Endodermal cell (in vitro differentiated cells): ENCODE measurements around the gene LAMA4. TPM values are rescaled to one million over a fixed set of nuclear protein-coding genes. Genes with fewer than 3 reads are reported as not detected.

Experiments used
- DNase-seq: peaks from one replicate; pipeline ENCODE4 v3.0.0-alpha.2; 2017
- H3K27ac ChIP-seq: 2 replicates; pipeline ENCODE4 v1.5.1; 2013; ENCODE audit warnings: mild to moderate bottlenecking, low read depth, low read length, moderate library complexity
- H3K27me3 ChIP-seq: 2 replicates; pipeline ENCODE4 v1.6.1; 2013; ENCODE audit warnings: mild to moderate bottlenecking, low read length, moderate library complexity; ENCODE audit not compliant: insufficient read depth, control insufficient read depth, poor library complexity, severe bottlenecking
- H3K36me3 ChIP-seq: 2 replicates; pipeline ENCODE4 v1.7.0; 2013; ENCODE audit warnings: mild to moderate bottlenecking, low read length, moderate library complexity; ENCODE audit not compliant: control insufficient read depth, insufficient read depth
- H3K4me1 ChIP-seq: one replicate; pipeline ENCODE4 v1.7.0; 2013; ENCODE audit warnings: low read length; ENCODE audit not compliant: control insufficient read depth, insufficient read depth
- H3K4me3 ChIP-seq: 2 replicates; pipeline ENCODE4 v1.5.1; 2013; ENCODE audit warnings: mild to moderate bottlenecking, low read length, moderate library complexity
- H3K9ac ChIP-seq: 2 replicates; pipeline ENCODE4 v1.6.1; 2013; ENCODE audit warnings: mild to moderate bottlenecking, low read length, moderate library complexity; ENCODE audit not compliant: poor library complexity, severe bottlenecking; ENCODE audit errors: extremely low read depth
- H3K9me3 ChIP-seq: 2 replicates; pipeline ENCODE4 v1.6.1; 2013; ENCODE audit warnings: mild to moderate bottlenecking, low read length, moderate library complexity; ENCODE audit not compliant: control insufficient read depth
- H3K27ac Mint-ChIP-seq: 2 replicates; pipeline ENCODE4 v1.8.0; 2020; ENCODE audit warnings: mixed read lengths
- H3K27me3 Mint-ChIP-seq: 2 replicates; pipeline ENCODE4 v1.8.0; 2021; ENCODE audit warnings: mild to moderate bottlenecking, mixed read lengths; ENCODE audit not compliant: insufficient read depth
- H3K36me3 Mint-ChIP-seq: 2 replicates; pipeline ENCODE4 v1.8.0; 2020; ENCODE audit warnings: low read depth, mixed read lengths
- H3K4me1 Mint-ChIP-seq: 2 replicates; pipeline ENCODE4 v1.8.0; 2020; ENCODE audit warnings: mixed read lengths
- H3K4me3 Mint-ChIP-seq: 2 replicates; pipeline ENCODE4 v1.8.0; 2020; ENCODE audit warnings: mild to moderate bottlenecking, moderate library complexity, mixed read lengths
- H3K9me3 Mint-ChIP-seq: 2 replicates; pipeline ENCODE4 v1.8.0; 2020; ENCODE audit warnings: mild to moderate bottlenecking, mixed read lengths
- CTCF ChIP-seq: fragments of 200-600 bp; sonication (generic); conservative IDR thresholded peaks from 2 replicates; pipeline ENCODE4 v1.5.0; 2021; ENCODE audit warnings: antibody characterized with exemption, mild to moderate bottlenecking
- WGBS, 2 experiments: methylation state at CpG; one replicate each; pipeline versions ENCODE4 v1.1.5 to v1.1.7; 2013; ENCODE audit warnings: missing lambda C conversion rate in 2 of 2, mixed read lengths in 1 of 2; ENCODE audit not compliant: insufficient coverage in 1 of 2, insufficient read length in 1 of 2; 5-methylcytosine and 5-hydroxymethylcytosine counted together
- total RNA-seq, 2 donors: library from RNA; stranded (reverse); fragmentation: NEBNext Ultra II Directional in 1 of 2; extraction: Animal tissue kit (Norgen Biotek cat#: 25700) in 1 of 2; gene quantifications; 2 replicates in 1 of 2; 3 replicates in 1 of 2; pipeline ENCODE4 v1.2.1, GENCODE V29; 2021

Gene LAMA4
- total RNA-seq, 2 donors from 2014 or later, result 0.24 to 3.7 TPM

- no peaks in the 10 kb centered on the region for H3K36me3 Mint-ChIP-seq
These were observed 75.5 kb downstream of the LAMA4 start for GRCh38 chr6:112178846-112179245.

GRCh38 chr6:112177092-112177491 is 77.3 kb downstream of the LAMA4 start:
- H3K9me3 Mint-ChIP-seq, result no peaks in the 10 kb centered on the region
- H3K4me1 Mint-ChIP-seq, result peaks cover 1% of the 10 kb centered on the region
- no peak for DNase-seq
- Histone ChIP-seq H3K4me1 (no peaks in the 10 kb centered on the region), H3K4me3 (no peak overlapping the region), H3K36me3 (no peaks in the 10 kb centered on the region), H3K27me3 (no peaks in the 10 kb centered on the region), H3K27ac (no peak overlapping the region), H3K9me3 (no peaks in the 10 kb centered on the region), H3K9ac (no peak overlapping the region)
- peaks cover 5% of the 10 kb centered on the region for H3K27me3 Mint-ChIP-seq
- H3K36me3 Mint-ChIP-seq, result no peaks in the 10 kb centered on the region
- H3K4me3 Mint-ChIP-seq, result no peak overlapping the region
- TF ChIP-seq CTCF, result no peak
- H3K27ac Mint-ChIP-seq, result no peak overlapping the region
- WGBS, 2 experiments, result 90% methylated on average over 1 of the region's 1 CpG; no CpG with 5 or more reads in 1 of the 2 experiments

More at GRCh38 chr6:112178846-112179245, 75.5 kb downstream of the LAMA4 start:
- TF ChIP-seq CTCF, result no peak
- Histone ChIP-seq H3K4me1 (no peaks in the 10 kb centered on the region), H3K27me3 (no peaks in the 10 kb centered on the region), H3K4me3 (no peak overlapping the region), H3K36me3 (no peaks in the 10 kb centered on the region), H3K27ac (no peak overlapping the region), H3K9me3 (no peaks in the 10 kb centered on the region), H3K9ac (no peak overlapping the region)
- H3K4me1 Mint-ChIP-seq, result peaks cover 1% of the 10 kb centered on the region
- no peak for DNase-seq
- no peak overlapping the region for H3K4me3 Mint-ChIP-seq
- 99 to 100% methylated on average over 2 of the region's 2 CpGs for WGBS, 2 experiments
- H3K27ac Mint-ChIP-seq, result no peak overlapping the region
- H3K27me3 Mint-ChIP-seq, result peaks cover 5% of the 10 kb centered on the region
- no peaks in the 10 kb centered on the region for H3K9me3 Mint-ChIP-seq

GRCh38 chr6:112176175-112176574 is 78.2 kb downstream of the LAMA4 start:
- Mint-ChIP-seq H3K27me3 (peaks cover 5% of the 10 kb centered on the region), H3K27ac (no peak overlapping the region), H3K36me3 (no peaks in the 10 kb centered on the region), H3K9me3 (no peaks in the 10 kb centered on the region), H3K4me3 (no peak overlapping the region), H3K4me1 (peaks cover 1% of the 10 kb centered on the region)
- Histone ChIP-seq H3K4me1 (no peaks in the 10 kb centered on the region), H3K9me3 (no peaks in the 10 kb centered on the region), H3K27me3 (no peaks in the 10 kb centered on the region), H3K4me3 (no peak overlapping the region), H3K36me3 (no peaks in the 10 kb centered on the region), H3K9ac (no peak overlapping the region), H3K27ac (no peak overlapping the region)
- 97 to 100% methylated on average over 1 to 3 of the region's 4 CpGs for WGBS, 2 experiments
- no peak for DNase-seq
- TF ChIP-seq CTCF, result no peak
